ENCODE measurements around the gene ITPR2. TPM values are rescaled to one million over a fixed set of nuclear protein-coding genes. Genes with fewer than 3 reads are reported as not detected.

Gene ITPR2
- total and polyA plus RNA-seq, 2 of the 8 experiments (the other 6 are each of a cell fraction or from before 2014, with no cell fraction given) = 4.1 to 48.3 TPM

- DNase-seq (ENCODE audit: low read depth in 1 of 2, low spot score in 2 of 2) (no peak), FAIRE-seq (no peak)
- H4K8ac ChIP-seq (ENCODE audit: extremely low read depth, insufficient read depth, low read length) = no peak overlapping the region
- H2BK5ac ChIP-seq (ENCODE audit: low read depth, low read length) = no peak overlapping the region
- no peak overlapping the region for H2AK5ac ChIP-seq (ENCODE audit: low read depth, low read length)
- no peak overlapping the region for H3K9ac ChIP-seq (replicated peaks in 1 of 4; ENCODE audit: extremely low read depth in 1 of 4, low read depth in 3 of 4, low read length in 3 of 4)
- H3K18ac ChIP-seq (ENCODE audit: extremely low read depth, low read length) = no peak overlapping the region
- H2BK12ac ChIP-seq (ENCODE audit: low read depth, low read length) = no peak overlapping the region
- H4K91ac ChIP-seq (replicated peaks; ENCODE audit: insufficient read length, low read length) = no peak overlapping the region
- peaks cover 0 to 2% of the 10 kb centered on the region in 2 experiments; a peak in 2 of 4 replicates for H3K79me2 ChIP-seq (ENCODE audit: control insufficient read depth in 1 of 2, insufficient read depth in 2 of 2, low read length in 2 of 2)
- CTCF ChIA-PET (ENCODE audit: partially characterized antibody) = interaction anchor here (0.6 kb wide), 1 partner anchor 670 kb away, joined by 3 read pairs; no protein-coding TSS in a partner anchor
- peaks cover 0 to 4% (median 0%) of the 10 kb centered on the region in 4 experiments; a peak in 1 of 8 replicates for H3K36me3 ChIP-seq (ENCODE audit: control insufficient read depth in 2 of 4, insufficient read depth in 4 of 4, low read length in 3 of 4)
- H3K56ac ChIP-seq (replicated peaks; ENCODE audit: insufficient read length, low read depth, low read length) = no peak overlapping the region
- no peak overlapping the region for H3K27ac ChIP-seq (ENCODE audit: low read depth, low read length)
- H3K27me3 ChIP-seq (replicated peaks in 1 of 4; ENCODE audit: control insufficient read depth in 3 of 4, extremely low read depth in 1 of 4, insufficient read depth in 3 of 4, low read length in 3 of 4) = no peaks in the 10 kb centered on the region
- H2BK20ac ChIP-seq (ENCODE audit: low read length) = no peak overlapping the region
- H3K9me3 ChIP-seq (ENCODE audit: insufficient read depth in 2 of 2, low read depth in 1 of 2, low read length in 1 of 2) = peaks cover 6 to 12% of the 10 kb centered on the region in 2 experiments; a peak in 2 of 4 replicates
- no peak overlapping the region for H2BK120ac ChIP-seq (replicated peaks; ENCODE audit: low read depth, low read length)
- POLR2A ChIA-PET (ENCODE audit: partially characterized antibody) = no interaction called here
- TF ChIP-seq SAP30 (IDR thresholded peaks at IDR 0.05; ENCODE audit: insufficient read depth, insufficient replicate concordance, low read length) (no peak), RXRA (IDR thresholded peaks at IDR 0.05; ENCODE audit: insufficient read depth, low read depth, low read length) (no peak), KDM5A (IDR thresholded peaks at IDR 0.05; ENCODE audit: low read length) (no peak), RNF2 (IDR thresholded peaks at IDR 0.05; ENCODE audit: borderline replicate concordance, low read depth, low read length, missing control alignments, poor library complexity, severe bottlenecking) (no peak), SP2 (IDR thresholded peaks at IDR 0.05; ENCODE audit: low read length) (no peak), SP4 (IDR thresholded peaks at IDR 0.05; ENCODE audit: low read length) (no peak), YY1 (IDR thresholded peaks at IDR 0.05; ENCODE audit: low read depth, low read length) (no peak), POU5F1 (IDR thresholded peaks at IDR 0.05; ENCODE audit: low read depth, low read length) (no peak), EZH2 (IDR thresholded peaks at IDR 0.05; ENCODE audit: low read depth, low read length, severe bottlenecking) (no peak), EP300 (IDR thresholded peaks at IDR 0.05; ENCODE audit: borderline replicate concordance in 1 of 2, low read depth in 2 of 2, low read length in 2 of 2) (no peak)
- H3K14ac ChIP-seq (ENCODE audit: insufficient read length) = no peak overlapping the region
- no peak overlapping the region for H2AFZ ChIP-seq (ENCODE audit: low read length)
- no peaks in the 10 kb centered on the region for H3K79me1 ChIP-seq (ENCODE audit: low read depth, low read length)
- no peak overlapping the region for H3K4me2 ChIP-seq (ENCODE audit: insufficient read depth in 1 of 2, low read depth in 2 of 2, low read length in 2 of 2)
- no peak overlapping the region for H3K4ac ChIP-seq (replicated peaks; ENCODE audit: insufficient read length, low read depth, low read length)
- H4K20me1 ChIP-seq (replicated peaks in 1 of 2; ENCODE audit: control insufficient read depth in 1 of 2, insufficient read depth in 2 of 2, low read length in 2 of 2) = no peaks in the 10 kb centered on the region
- H3K23me2 ChIP-seq (ENCODE audit: low read depth, low read length) = no peaks in the 10 kb centered on the region
- no peak overlapping the region for H3K4me3 ChIP-seq (ENCODE audit: extremely low read depth in 1 of 4, insufficient read depth in 2 of 4, low read depth in 3 of 4, low read length in 4 of 4)
- H2BK15ac ChIP-seq (ENCODE audit: low read length) = no peak overlapping the region
- no peak overlapping the region for H4K5ac ChIP-seq (ENCODE audit: insufficient read length, low read depth, low read length)
- no peak overlapping the region for H3K23ac ChIP-seq (ENCODE audit: insufficient read length)
- H3K4me1 ChIP-seq (replicated peaks in 1 of 4; ENCODE audit: control insufficient read depth in 3 of 4, insufficient read depth in 4 of 4, low read length in 3 of 4) = no peaks in the 10 kb centered on the region; a peak in 1 of 7 replicates
- WGBS, 2 experiments (ENCODE audit: extremely low coverage in 1 of 2, insufficient coverage in 1 of 2, insufficient read length in 1 of 2, insufficient replicate concordance in 2 of 2, low coverage in 1 of 2, low lambda C conversion rate in 2 of 2, missing lambda C conversion rate in 1 of 2) = 84% methylated on average over 3 of the region's 3 CpGs; no CpG with 5 or more reads in 1 of the 2 experiments
Observed at GRCh38 chr12:26760657-26761293, 72.2 kb downstream of the ITPR2 start.
